HCT116 (cell line): ENCODE data around the gene FNDC8.

Experiments
- EGR1 ChIP-seq: IDR thresholded peaks from 2 replicates; pipeline ENCODE4 v1.6.1; 2012; ENCODE audit warnings: low read depth
- ELF1 ChIP-seq: IDR thresholded peaks from 2 replicates; pipeline ENCODE4 v1.6.1; 2012; ENCODE audit warnings: low read depth, borderline replicate concordance
- EZH2 ChIP-seq: fragments of 200-600 bp; sonication (generic); IDR thresholded peaks from 2 replicates; pipeline ENCODE4 v1.6.1; 2017; ENCODE audit warnings: antibody characterized with exemption, mixed run types
- EZH2phosphoT487 ChIP-seq: fragments of 200-600 bp; IDR thresholded peaks from 2 replicates; pipeline ENCODE4 v1.6.1; 2018; ENCODE audit warnings: antibody characterized with exemption, borderline replicate concordance
- POLR2A ChIP-seq: IDR thresholded peaks from 2 replicates; pipeline ENCODE4 v1.7.0; 2011; ENCODE audit warnings: borderline replicate concordance; ENCODE audit not compliant: insufficient read depth, insufficient read length; ENCODE audit errors: extremely low read depth
- RAD21 ChIP-seq: IDR thresholded peaks from 2 replicates; pipeline ENCODE4 v1.6.1; 2012; ENCODE audit warnings: low read depth, mild to moderate bottlenecking
- SP1 ChIP-seq: IDR thresholded peaks from 2 replicates; pipeline ENCODE4 v1.6.1; 2012; ENCODE audit warnings: low read depth
- ZFX ChIP-seq: fragments of 450-650 bp; IDR thresholded peaks from 2 replicates; pipeline ENCODE4 v1.6.1; 2017
- TF ChIP-seq, protein P1 (sequence below), 3 experiments: fragments of 200-600 bp in 1 of 3; sonication (generic) in 1 of 3; IDR thresholded peaks in 2 of 3; conservative IDR thresholded peaks in 1 of 3; 2 replicates each; pipeline ENCODE4 v1.5.1; 2012 to 2017; ENCODE audit warnings: low read depth in 2 of 3, low read length in 2 of 3, antibody characterized with exemption in 1 of 3, borderline replicate concordance in 1 of 3, control low read depth in 1 of 3, mild to moderate bottlenecking in 1 of 3, mixed read lengths in 1 of 3, mixed run types in 1 of 3, moderate library complexity in 1 of 3; ENCODE audit not compliant: insufficient read depth in 1 of 3
- TF ChIP-seq, protein P2 (sequence below): IDR thresholded peaks from 2 replicates; pipeline ENCODE4 v1.6.1; 2012; ENCODE audit warnings: low read depth

DNA sequence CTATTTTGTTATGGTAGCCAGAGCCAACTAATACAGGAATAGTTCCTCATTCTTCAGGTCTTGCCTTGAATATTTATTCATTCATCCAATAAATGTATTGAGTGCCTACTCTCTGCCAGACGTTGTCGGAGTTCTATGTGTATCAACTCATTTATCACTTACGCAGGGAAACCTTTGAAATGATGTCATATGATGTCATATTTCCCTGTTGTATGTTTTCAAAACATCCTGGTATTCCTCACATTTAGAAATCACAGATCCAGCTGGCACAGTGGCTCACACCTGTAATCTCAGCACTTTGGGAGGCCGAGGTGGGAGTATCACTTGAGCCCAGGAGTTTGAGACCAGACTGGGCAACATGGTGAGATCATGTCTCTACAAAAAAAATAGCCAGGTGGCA lies 23.4 kb downstream of the FNDC8 start:
- TF ChIP-seq, protein P1, sequence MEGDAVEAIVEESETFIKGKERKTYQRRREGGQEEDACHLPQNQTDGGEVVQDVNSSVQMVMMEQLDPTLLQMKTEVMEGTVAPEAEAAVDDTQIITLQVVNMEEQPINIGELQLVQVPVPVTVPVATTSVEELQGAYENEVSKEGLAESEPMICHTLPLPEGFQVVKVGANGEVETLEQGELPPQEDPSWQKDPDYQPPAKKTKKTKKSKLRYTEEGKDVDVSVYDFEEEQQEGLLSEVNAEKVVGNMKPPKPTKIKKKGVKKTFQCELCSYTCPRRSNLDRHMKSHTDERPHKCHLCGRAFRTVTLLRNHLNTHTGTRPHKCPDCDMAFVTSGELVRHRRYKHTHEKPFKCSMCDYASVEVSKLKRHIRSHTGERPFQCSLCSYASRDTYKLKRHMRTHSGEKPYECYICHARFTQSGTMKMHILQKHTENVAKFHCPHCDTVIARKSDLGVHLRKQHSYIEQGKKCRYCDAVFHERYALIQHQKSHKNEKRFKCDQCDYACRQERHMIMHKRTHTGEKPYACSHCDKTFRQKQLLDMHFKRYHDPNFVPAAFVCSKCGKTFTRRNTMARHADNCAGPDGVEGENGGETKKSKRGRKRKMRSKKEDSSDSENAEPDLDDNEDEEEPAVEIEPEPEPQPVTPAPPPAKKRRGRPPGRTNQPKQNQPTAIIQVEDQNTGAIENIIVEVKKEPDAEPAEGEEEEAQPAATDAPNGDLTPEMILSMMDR (IDR thresholded peaks at IDR 0.05 in 2 of 3, conservative IDR thresholded peaks at IDR 0.05 in 1 of 3; ENCODE audit: borderline replicate concordance in 1 of 3, insufficient read depth in 1 of 3, low read depth in 2 of 3, low read length in 2 of 3), result no peak
- TF ChIP-seq, protein P2, sequence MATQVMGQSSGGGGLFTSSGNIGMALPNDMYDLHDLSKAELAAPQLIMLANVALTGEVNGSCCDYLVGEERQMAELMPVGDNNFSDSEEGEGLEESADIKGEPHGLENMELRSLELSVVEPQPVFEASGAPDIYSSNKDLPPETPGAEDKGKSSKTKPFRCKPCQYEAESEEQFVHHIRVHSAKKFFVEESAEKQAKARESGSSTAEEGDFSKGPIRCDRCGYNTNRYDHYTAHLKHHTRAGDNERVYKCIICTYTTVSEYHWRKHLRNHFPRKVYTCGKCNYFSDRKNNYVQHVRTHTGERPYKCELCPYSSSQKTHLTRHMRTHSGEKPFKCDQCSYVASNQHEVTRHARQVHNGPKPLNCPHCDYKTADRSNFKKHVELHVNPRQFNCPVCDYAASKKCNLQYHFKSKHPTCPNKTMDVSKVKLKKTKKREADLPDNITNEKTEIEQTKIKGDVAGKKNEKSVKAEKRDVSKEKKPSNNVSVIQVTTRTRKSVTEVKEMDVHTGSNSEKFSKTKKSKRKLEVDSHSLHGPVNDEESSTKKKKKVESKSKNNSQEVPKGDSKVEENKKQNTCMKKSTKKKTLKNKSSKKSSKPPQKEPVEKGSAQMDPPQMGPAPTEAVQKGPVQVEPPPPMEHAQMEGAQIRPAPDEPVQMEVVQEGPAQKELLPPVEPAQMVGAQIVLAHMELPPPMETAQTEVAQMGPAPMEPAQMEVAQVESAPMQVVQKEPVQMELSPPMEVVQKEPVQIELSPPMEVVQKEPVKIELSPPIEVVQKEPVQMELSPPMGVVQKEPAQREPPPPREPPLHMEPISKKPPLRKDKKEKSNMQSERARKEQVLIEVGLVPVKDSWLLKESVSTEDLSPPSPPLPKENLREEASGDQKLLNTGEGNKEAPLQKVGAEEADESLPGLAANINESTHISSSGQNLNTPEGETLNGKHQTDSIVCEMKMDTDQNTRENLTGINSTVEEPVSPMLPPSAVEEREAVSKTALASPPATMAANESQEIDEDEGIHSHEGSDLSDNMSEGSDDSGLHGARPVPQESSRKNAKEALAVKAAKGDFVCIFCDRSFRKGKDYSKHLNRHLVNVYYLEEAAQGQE, result no peak
- TF ChIP-seq ELF1 (no peak), EZH2 (no peak), EGR1 (no peak), POLR2A (no peak), SP1 (no peak), EZH2phosphoT487 (no peak), ZFX (no peak), RAD21 (no peak)
